HCT116 (cell line): ENCODE data around the gene RALGPS1. TPM values are rescaled to one million over a fixed set of nuclear protein-coding genes. Genes with fewer than 3 reads are reported as not detected.

ENCODE experiments used
- ATAC-seq: fragments of 200-7000 bp; cut with Tn5 transposase; 2 replicates; pipeline ENCODE4 v1.9.1; 2020; ENCODE audit warnings: mild to moderate bottlenecking, moderate library complexity
- BruUV-seq: library from RNA; stranded (reverse); fragments of 400-500 nt; replicated peaks from 2 replicates; lab custom pipeline; 2021; lab: Mats Ljungman, UMichigan
- CTCF ChIA-PET: fragments of 300-600 bp; sonication (Branson Sonifier 250); formaldehyde crosslinking; loops from one replicate; lab custom pipeline; 2021; ENCODE audit warnings: antibody characterized with exemption; lab: Charles Lee
- POLR2A ChIA-PET: fragments of 300-600, 350-600 bp; sonication (Branson Sonifier 250); formaldehyde crosslinking; loops from one replicate; lab custom pipeline; 2021; ENCODE audit warnings: antibody characterized with exemption; lab: Charles Lee
- RAD21 ChIA-PET, 2 experiments: fragments of 300-600 bp; sonication (Branson Sonifier 250); formaldehyde crosslinking; loops; one replicate each; lab custom pipeline; 2023; ENCODE audit warnings: low total read pairs in 2 of 2; ENCODE audit not compliant: uncharacterized antibody in 2 of 2, unreplicated experiment in 2 of 2, low non-redundant PET in 1 of 2; lab: Charles Lee
- DNase-seq: peaks from one replicate; pipeline ENCODE4 v3.0.0-alpha.2; 2010; ENCODE audit warnings: low read depth, low spot score
- H2AFZ ChIP-seq: fragments of 200-600 bp; shearing (Covaris generic), sonication (generic); 2 replicates; pipeline ENCODE4 v1.6.1; 2017; ENCODE audit warnings: low read depth, mixed run types, mixed read lengths, antibody characterized with exemption, low read length; ENCODE audit not compliant: poor library complexity, severe bottlenecking
- H3K27ac ChIP-seq: 2 replicates; pipeline ENCODE4 v1.5.1; 2012; ENCODE audit warnings: low read depth, low read length
- H3K27me3 ChIP-seq: fragments of 200-600 bp; sonication (generic); 2 replicates; pipeline ENCODE4 v1.6.1; 2016; ENCODE audit warnings: mixed run types, low read length, mixed read lengths; ENCODE audit not compliant: insufficient read depth
- H3K36me3 ChIP-seq, 2 experiments: fragments of 200-500 bp in 1 of 2; fragments of 200-600 bp in 1 of 2; sonication (Bioruptor generic) in 1 of 2; sonication (generic) in 1 of 2; 2 replicates each; pipeline versions ENCODE4 v1.5.1 to v1.6.1; 2014 to 2016; ENCODE audit warnings: low read length in 2 of 2, inconsistent platforms in 1 of 2, mixed read lengths in 1 of 2, mixed run types in 1 of 2; ENCODE audit not compliant: insufficient read depth in 2 of 2, control insufficient read depth in 1 of 2
- H3K4me1 ChIP-seq, 2 experiments: fragments of 200-600 bp in 1 of 2; sonication (generic) in 1 of 2; 2 replicates each; pipeline versions ENCODE4 v1.5.1 to v1.6.1; 2012 to 2017; ENCODE audit warnings: low read length in 2 of 2, inconsistent platforms in 1 of 2, mild to moderate bottlenecking in 1 of 2, mixed read lengths in 1 of 2, mixed run types in 1 of 2, moderate library complexity in 1 of 2; ENCODE audit not compliant: insufficient read depth in 2 of 2, control insufficient read depth in 1 of 2
- H3K4me2 ChIP-seq: fragments of 200-600 bp; sonication (generic); 2 replicates; pipeline ENCODE4 v1.6.1; 2017; ENCODE audit warnings: mixed run types, low read length, mixed read lengths
- H3K4me3 ChIP-seq, 2 experiments: fragments of 200-600 bp in 1 of 2; sonication (generic) in 1 of 2; replicated peaks in 1 of 2; 2 replicates each; pipeline ENCODE4 v1.5.1; 2011 to 2016; ENCODE audit warnings: low read length in 2 of 2, control low read depth in 1 of 2, low read depth in 1 of 2, mild to moderate bottlenecking in 1 of 2, mixed read lengths in 1 of 2, mixed run types in 1 of 2
- H3K79me2 ChIP-seq: fragments of 200-600 bp; sonication (generic); 2 replicates; pipeline ENCODE4 v1.6.1; 2017; ENCODE audit warnings: mild to moderate bottlenecking, mixed run types, low read length, moderate library complexity, mixed read lengths; ENCODE audit not compliant: insufficient read depth
- H3K9ac ChIP-seq: fragments of 200-600 bp; sonication (generic); 2 replicates; pipeline ENCODE4 v1.6.1; 2016; ENCODE audit warnings: low read length, mixed read lengths
- H3K9me2 ChIP-seq: fragments of 200-600 bp; sonication (generic), shearing (Covaris generic); 2 replicates; pipeline ENCODE4 v1.6.1; 2017; ENCODE audit warnings: mixed run types, mild to moderate bottlenecking, moderate library complexity; ENCODE audit not compliant: insufficient read depth
- H3K9me3 ChIP-seq, 2 experiments: fragments of 200-500 bp in 1 of 2; fragments of 200-600 bp in 1 of 2; sonication (Bioruptor generic) in 1 of 2; sonication (generic) in 1 of 2; 2 replicates each; pipeline ENCODE4 v1.6.1; 2014 to 2017; ENCODE audit warnings: low read length in 2 of 2, mixed read lengths in 2 of 2, inconsistent platforms in 1 of 2, low read depth in 1 of 2, mild to moderate bottlenecking in 1 of 2, mixed run types in 1 of 2, moderate library complexity in 1 of 2; ENCODE audit not compliant: control insufficient read depth in 1 of 2, insufficient read depth in 1 of 2
- H4K20me1 ChIP-seq: fragments of 200-600 bp; sonication (generic), shearing (Covaris generic); 2 replicates; pipeline ENCODE4 v1.6.1; 2017; ENCODE audit warnings: mixed run types, mild to moderate bottlenecking, moderate library complexity; ENCODE audit not compliant: insufficient read depth
- CBX3 ChIP-seq: IDR thresholded peaks from 2 replicates; pipeline ENCODE4 v1.6.1; 2012; ENCODE audit warnings: low read depth
- CEBPB ChIP-seq: IDR thresholded peaks from 2 replicates; pipeline ENCODE4 v1.6.1; 2012; ENCODE audit warnings: low read depth
- EGR1 ChIP-seq: IDR thresholded peaks from 2 replicates; pipeline ENCODE4 v1.6.1; 2012; ENCODE audit warnings: low read depth
- ELF1 ChIP-seq: IDR thresholded peaks from 2 replicates; pipeline ENCODE4 v1.6.1; 2012; ENCODE audit warnings: low read depth, borderline replicate concordance
- EZH2 ChIP-seq: fragments of 200-600 bp; sonication (generic); IDR thresholded peaks from 2 replicates; pipeline ENCODE4 v1.6.1; 2017; ENCODE audit warnings: antibody characterized with exemption, mixed run types
- EZH2phosphoT487 ChIP-seq: fragments of 200-600 bp; IDR thresholded peaks from 2 replicates; pipeline ENCODE4 v1.6.1; 2018; ENCODE audit warnings: antibody characterized with exemption, borderline replicate concordance
- FOSL1 ChIP-seq: IDR thresholded peaks from 2 replicates; pipeline ENCODE4 v1.6.1; 2012; ENCODE audit warnings: low read depth
- JUND ChIP-seq: IDR thresholded peaks from 2 replicates; pipeline ENCODE4 v1.6.1; 2012
- POLR2A ChIP-seq: IDR thresholded peaks from 2 replicates; pipeline ENCODE4 v1.7.0; 2011; ENCODE audit warnings: borderline replicate concordance; ENCODE audit not compliant: insufficient read depth, insufficient read length; ENCODE audit errors: extremely low read depth
- POLR2AphosphoS5 ChIP-seq: IDR thresholded peaks from 2 replicates; pipeline ENCODE4 v1.6.1; 2011; ENCODE audit warnings: mild to moderate bottlenecking, low read depth, low read length, moderate library complexity
- SIN3A ChIP-seq: IDR thresholded peaks from 2 replicates; pipeline ENCODE4 v1.6.1; 2012; ENCODE audit warnings: low read depth
- SP1 ChIP-seq: IDR thresholded peaks from 2 replicates; pipeline ENCODE4 v1.6.1; 2012; ENCODE audit warnings: low read depth
- SRF ChIP-seq: IDR thresholded peaks from 2 replicates; pipeline ENCODE4 v1.6.1; 2012; ENCODE audit warnings: low read depth
- TCF7L2 ChIP-seq: IDR thresholded peaks from 2 replicates; pipeline ENCODE4 v1.7.0; 2011; ENCODE audit warnings: borderline replicate concordance, inconsistent platforms; ENCODE audit not compliant: insufficient read depth, insufficient read length; ENCODE audit errors: extremely low read depth
- YY1 ChIP-seq: IDR thresholded peaks from 2 replicates; pipeline ENCODE4 v1.6.1; 2011; ENCODE audit warnings: low read length, low read depth, moderate library complexity, mild to moderate bottlenecking; ENCODE audit not compliant: insufficient replicate concordance; ENCODE audit errors: extremely low read depth
- ZNF274 ChIP-seq: fragments of 200-500 bp; sonication (Bioruptor generic); IDR thresholded peaks from 2 replicates; pipeline ENCODE4 v1.6.1; 2014; ENCODE audit warnings: mild to moderate bottlenecking, low read depth, low read length, inconsistent platforms
- intact Hi-C: fragments of 100-400 bp; cut with micrococcal nuclease; formaldehyde crosslinking; loops from 2 replicates; pipeline ENCODE4 v1.10.0; 2022
- total RNA-seq: library from RNA; stranded (reverse); gene quantifications from one replicate; pipeline ENCODE4 v1.2.1, GENCODE V29; 2021; ENCODE audit not compliant: unreplicated experiment
- TF ChIP-seq, protein P1 (sequence below): IDR thresholded peaks from 2 replicates; pipeline ENCODE4 v1.6.1; 2012; ENCODE audit warnings: low read depth
- TF ChIP-seq, protein P2 (sequence below): IDR thresholded peaks from 2 replicates; pipeline ENCODE4 v1.6.1; 2012
- TF ChIP-seq, protein P3 (sequence below): IDR thresholded peaks from 2 replicates; pipeline ENCODE4 v1.6.1; 2011; ENCODE audit warnings: mild to moderate bottlenecking, low read length, moderate library complexity; ENCODE audit not compliant: insufficient replicate concordance; ENCODE audit errors: extremely low read depth
- TF ChIP-seq, protein P4 (sequence below), 3 experiments: fragments of 200-600 bp in 1 of 3; sonication (generic) in 1 of 3; IDR thresholded peaks in 2 of 3; conservative IDR thresholded peaks in 1 of 3; 2 replicates each; pipeline ENCODE4 v1.5.1; 2012 to 2017; ENCODE audit warnings: low read depth in 2 of 3, low read length in 2 of 3, antibody characterized with exemption in 1 of 3, borderline replicate concordance in 1 of 3, control low read depth in 1 of 3, mild to moderate bottlenecking in 1 of 3, mixed read lengths in 1 of 3, mixed run types in 1 of 3, moderate library complexity in 1 of 3; ENCODE audit not compliant: insufficient read depth in 1 of 3

Gene RALGPS1
- total RNA-seq, 1 experiment from 2014 or later, result 7.6 TPM

DNA sequence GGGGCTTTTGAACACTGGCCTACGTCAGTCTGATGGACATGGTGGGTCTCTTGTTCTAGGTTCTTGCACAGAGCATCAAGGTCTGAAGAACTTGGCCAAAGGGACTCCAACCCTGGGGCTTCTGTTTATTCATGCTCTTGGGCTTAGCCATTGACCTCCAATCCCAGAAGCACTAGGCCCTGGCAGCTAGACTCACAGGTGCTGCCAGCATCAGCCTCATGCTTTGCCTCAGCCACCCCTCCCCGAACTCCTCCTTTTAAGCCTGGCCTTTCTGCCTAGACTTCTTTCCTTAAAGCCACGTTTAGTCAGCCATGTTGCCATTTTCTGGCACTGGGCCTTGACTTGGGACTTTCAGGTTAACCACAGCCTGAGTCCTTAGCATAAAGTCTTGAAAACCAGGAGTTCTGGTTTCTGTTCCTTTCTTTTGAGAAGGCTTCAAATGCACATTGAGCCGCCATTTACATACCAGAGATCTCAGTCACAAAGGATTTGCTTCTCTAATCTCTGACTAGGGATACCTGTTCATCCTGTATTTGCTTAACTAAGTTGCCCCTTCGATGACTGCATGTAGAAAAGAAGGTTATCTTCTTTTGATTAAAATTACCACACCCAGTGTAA, 153.1 kb downstream of the RALGPS1 start:
- H2AFZ ChIP-seq, result peak overlapping the region; percentile 13
- peak overlapping the region; percentile 56 for H3K4me2 ChIP-seq
- no peak for TF ChIP-seq POLR2A
- TF ChIP-seq, protein P1, sequence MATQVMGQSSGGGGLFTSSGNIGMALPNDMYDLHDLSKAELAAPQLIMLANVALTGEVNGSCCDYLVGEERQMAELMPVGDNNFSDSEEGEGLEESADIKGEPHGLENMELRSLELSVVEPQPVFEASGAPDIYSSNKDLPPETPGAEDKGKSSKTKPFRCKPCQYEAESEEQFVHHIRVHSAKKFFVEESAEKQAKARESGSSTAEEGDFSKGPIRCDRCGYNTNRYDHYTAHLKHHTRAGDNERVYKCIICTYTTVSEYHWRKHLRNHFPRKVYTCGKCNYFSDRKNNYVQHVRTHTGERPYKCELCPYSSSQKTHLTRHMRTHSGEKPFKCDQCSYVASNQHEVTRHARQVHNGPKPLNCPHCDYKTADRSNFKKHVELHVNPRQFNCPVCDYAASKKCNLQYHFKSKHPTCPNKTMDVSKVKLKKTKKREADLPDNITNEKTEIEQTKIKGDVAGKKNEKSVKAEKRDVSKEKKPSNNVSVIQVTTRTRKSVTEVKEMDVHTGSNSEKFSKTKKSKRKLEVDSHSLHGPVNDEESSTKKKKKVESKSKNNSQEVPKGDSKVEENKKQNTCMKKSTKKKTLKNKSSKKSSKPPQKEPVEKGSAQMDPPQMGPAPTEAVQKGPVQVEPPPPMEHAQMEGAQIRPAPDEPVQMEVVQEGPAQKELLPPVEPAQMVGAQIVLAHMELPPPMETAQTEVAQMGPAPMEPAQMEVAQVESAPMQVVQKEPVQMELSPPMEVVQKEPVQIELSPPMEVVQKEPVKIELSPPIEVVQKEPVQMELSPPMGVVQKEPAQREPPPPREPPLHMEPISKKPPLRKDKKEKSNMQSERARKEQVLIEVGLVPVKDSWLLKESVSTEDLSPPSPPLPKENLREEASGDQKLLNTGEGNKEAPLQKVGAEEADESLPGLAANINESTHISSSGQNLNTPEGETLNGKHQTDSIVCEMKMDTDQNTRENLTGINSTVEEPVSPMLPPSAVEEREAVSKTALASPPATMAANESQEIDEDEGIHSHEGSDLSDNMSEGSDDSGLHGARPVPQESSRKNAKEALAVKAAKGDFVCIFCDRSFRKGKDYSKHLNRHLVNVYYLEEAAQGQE, result no peak
- peak; percentile 42; the same call in 1 of the 2 replicates for TF ChIP-seq SRF
- peak; percentile 79 for TF ChIP-seq SP1
- TF ChIP-seq EZH2phosphoT487, result no peak
- peak; percentile 67 for TF ChIP-seq YY1
- TF ChIP-seq SIN3A, result no peak
- TF ChIP-seq, protein P2, sequence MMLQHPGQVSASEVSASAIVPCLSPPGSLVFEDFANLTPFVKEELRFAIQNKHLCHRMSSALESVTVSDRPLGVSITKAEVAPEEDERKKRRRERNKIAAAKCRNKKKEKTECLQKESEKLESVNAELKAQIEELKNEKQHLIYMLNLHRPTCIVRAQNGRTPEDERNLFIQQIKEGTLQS, result no peak
- TF ChIP-seq ZNF274, result no peak
- TF ChIP-seq JUND, result peak; percentile 69
- peak; percentile 63; the same call in 1 of the 2 replicates for TF ChIP-seq CBX3
- TF ChIP-seq ELF1, result no peak
- TF ChIP-seq POLR2AphosphoS5, result 0 out of 2 replicates have a peak, but pooled peaks have one; percentile 23
- TF ChIP-seq TCF7L2, result no peak
- TF ChIP-seq, protein P3, sequence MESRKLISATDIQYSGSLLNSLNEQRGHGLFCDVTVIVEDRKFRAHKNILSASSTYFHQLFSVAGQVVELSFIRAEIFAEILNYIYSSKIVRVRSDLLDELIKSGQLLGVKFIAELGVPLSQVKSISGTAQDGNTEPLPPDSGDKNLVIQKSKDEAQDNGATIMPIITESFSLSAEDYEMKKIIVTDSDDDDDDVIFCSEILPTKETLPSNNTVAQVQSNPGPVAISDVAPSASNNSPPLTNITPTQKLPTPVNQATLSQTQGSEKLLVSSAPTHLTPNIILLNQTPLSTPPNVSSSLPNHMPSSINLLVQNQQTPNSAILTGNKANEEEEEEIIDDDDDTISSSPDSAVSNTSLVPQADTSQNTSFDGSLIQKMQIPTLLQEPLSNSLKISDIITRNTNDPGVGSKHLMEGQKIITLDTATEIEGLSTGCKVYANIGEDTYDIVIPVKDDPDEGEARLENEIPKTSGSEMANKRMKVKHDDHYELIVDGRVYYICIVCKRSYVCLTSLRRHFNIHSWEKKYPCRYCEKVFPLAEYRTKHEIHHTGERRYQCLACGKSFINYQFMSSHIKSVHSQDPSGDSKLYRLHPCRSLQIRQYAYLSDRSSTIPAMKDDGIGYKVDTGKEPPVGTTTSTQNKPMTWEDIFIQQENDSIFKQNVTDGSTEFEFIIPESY, result no peak
- peak; percentile 65; the same call in 1 of the 2 replicates for TF ChIP-seq FOSL1
- TF ChIP-seq CEBPB, result 0 out of 2 replicates have a peak, but pooled peaks have one; percentile 42
- TF ChIP-seq EZH2, result no peak
- no peak for TF ChIP-seq EGR1
- TF ChIP-seq, protein P4, sequence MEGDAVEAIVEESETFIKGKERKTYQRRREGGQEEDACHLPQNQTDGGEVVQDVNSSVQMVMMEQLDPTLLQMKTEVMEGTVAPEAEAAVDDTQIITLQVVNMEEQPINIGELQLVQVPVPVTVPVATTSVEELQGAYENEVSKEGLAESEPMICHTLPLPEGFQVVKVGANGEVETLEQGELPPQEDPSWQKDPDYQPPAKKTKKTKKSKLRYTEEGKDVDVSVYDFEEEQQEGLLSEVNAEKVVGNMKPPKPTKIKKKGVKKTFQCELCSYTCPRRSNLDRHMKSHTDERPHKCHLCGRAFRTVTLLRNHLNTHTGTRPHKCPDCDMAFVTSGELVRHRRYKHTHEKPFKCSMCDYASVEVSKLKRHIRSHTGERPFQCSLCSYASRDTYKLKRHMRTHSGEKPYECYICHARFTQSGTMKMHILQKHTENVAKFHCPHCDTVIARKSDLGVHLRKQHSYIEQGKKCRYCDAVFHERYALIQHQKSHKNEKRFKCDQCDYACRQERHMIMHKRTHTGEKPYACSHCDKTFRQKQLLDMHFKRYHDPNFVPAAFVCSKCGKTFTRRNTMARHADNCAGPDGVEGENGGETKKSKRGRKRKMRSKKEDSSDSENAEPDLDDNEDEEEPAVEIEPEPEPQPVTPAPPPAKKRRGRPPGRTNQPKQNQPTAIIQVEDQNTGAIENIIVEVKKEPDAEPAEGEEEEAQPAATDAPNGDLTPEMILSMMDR (IDR thresholded peaks at IDR 0.05 in 2 of 3, conservative IDR thresholded peaks at IDR 0.05 in 1 of 3; ENCODE audit: borderline replicate concordance in 1 of 3, insufficient read depth in 1 of 3, low read depth in 2 of 3, low read length in 2 of 3), result no peak

More for the DNA sequence above, 153.1 kb downstream of the RALGPS1 start:
- no peaks in the 10 kb centered on the region for H3K36me3 ChIP-seq
- POLR2A ChIA-PET, result no interaction called here
- CTCF ChIA-PET, result no interaction called here
- DNase-seq (peak; percentile 43), ATAC-seq (peak; percentile 82)
- H3K9me3 ChIP-seq, result no peaks in the 10 kb centered on the region; a peak in 1 of 4 replicates
- no TSS peak for BruUV-seq
- no peaks in the 10 kb centered on the region for H3K27me3 ChIP-seq
- RAD21 ChIA-PET, result no interaction called here
- H3K4me1 ChIP-seq, result peaks cover 7 to 28% of the 10 kb centered on the region in 2 experiments; a peak in 3 of 4 replicates
- no peak overlapping the region for H3K4me3 ChIP-seq
- H3K79me2 ChIP-seq, result no peaks in the 10 kb centered on the region
- intact Hi-C loops, result no loop called here
- no peak overlapping the region for H3K9ac ChIP-seq
- H4K20me1 ChIP-seq, result no peaks in the 10 kb centered on the region
- no peaks in the 10 kb centered on the region for H3K9me2 ChIP-seq
- H3K27ac ChIP-seq, result 0 out of 2 replicates have a peak overlapping the region, but pooled peaks have one; percentile 1
